GM19043 (cell line): Measurements from ENCODE around the gene TMC8.
"Not testable (repeated sequence)": the region's sequence is repeated elsewhere in the genome, so short reads cannot be mapped to it uniquely, and the experiment has no call there.

Experiments
- ATAC-seq: cut with Tn5 transposase; IDR thresholded peaks from one replicate; pipeline ENCODE4 v1.9.1; 2021; ENCODE audit warnings: low read depth; ENCODE audit not compliant: unreplicated experiment

Gene TMC8

DNA sequence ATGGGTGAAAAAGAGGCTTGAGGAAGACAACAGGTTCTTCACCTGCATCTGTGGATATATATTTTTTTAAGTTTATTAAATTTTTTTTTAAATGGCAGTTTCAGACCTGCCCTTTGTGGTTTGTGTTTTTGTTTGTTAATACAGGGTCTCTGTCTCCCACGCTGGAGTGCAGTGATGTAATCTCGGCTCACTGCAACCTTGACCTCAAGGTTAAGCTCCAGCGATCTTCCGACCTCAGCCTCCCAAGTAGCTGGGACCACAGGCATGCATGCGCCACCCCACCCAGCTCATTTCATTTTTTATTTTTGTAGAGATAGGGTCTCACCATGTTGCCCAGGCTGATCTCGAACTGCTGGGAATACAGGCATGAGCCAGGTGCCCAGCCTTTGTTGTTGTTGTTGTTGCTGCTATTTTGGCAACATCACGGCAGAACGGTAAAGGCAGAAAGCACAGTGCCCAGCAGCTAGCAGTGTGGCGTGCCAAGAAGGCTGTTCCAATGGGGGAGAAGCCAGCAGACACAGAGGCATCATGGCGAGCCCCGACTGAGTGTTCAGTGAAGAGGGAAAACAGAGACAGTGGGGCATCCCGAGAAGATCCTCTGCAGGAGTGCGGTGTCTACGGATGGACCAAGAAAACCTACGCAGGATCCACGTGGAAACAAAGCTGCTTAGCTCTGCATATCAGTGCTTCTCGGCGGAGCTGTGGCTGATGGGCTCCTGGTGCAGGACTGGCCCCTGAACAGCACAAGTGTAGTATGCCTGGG lies 21.7 kb upstream of the TMC8 start:
- ATAC-seq: no peak

DNA sequence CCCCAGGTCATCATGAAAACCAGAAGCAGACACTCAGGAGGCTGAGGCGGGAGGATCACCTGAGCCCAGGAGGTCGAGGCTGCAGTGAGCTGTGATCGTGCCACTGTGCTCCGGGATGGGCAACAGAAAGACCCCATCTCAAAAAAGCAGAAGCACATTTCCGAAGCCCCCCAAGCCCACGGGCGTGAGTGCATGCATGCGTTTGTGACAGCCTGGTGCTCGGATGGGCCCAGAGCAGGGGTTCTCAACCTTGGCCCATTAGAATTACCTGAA lies 21.1 kb upstream of the TMC8 start:
- ATAC-seq: no peak

DNA sequence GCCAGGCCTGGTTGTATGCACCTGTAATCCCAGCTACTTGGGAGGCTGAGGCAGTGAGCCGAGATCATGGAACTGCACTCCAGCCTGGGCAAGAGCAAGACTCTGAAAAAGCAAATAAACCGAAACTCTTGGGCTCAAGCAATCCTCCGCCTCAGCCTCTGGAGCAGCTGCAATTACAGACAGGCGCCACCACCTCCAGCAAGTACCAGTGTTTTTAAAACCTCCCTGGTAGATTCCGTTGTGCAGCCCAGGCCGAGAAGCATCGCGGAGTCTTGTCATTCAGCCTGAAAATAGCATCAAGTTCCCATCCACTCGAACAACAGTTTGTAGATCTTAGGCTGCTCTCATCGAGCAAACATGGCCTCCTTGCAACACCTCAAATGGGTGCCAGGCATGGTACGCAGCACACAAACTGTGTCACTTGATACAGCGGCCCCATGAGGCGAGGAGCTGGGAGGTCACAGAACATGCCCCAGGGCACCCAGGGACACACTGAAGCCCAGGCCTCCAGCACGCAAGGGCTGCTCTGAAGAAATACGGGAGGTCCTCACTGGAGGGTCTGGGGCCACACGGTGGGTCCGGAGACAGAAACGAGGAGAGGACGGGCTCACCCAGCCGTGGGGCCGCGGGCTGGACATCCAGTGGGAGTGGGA lies 20.1 kb upstream of the TMC8 start:
- ATAC-seq: no peak

DNA sequence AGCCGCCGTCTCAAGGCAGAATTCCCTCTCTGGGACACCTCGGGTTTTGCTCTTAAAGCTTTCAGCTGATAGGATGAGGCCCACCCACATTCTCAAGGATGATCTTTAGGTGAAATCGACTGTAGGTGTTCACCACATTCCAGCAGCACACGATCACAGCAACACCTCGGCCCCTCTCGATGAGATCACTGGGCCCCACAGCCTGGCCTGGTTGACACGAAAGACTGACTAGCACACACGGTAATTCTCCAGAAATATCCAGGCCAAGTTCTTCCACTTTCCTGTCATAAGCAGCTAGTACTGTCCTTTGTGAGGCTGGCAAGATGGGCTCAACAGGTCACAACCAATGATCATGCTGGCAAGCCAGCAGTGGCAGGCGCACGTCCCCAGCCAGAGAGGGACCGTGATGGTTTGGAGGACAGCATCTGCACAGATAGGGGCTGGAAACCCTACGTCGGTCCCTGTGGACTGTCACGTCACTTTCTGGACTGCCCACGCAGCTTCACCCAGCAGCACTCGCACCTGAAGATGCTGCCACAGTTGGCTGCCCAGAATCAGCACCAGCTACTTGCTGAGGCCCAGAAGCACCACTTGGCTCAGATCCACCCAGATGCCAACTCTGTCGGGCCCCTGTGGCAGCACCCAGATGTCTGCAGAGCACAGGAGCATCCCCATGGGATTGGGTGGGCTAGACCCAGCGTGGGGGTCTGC lies 19.4 kb upstream of the TMC8 start:
- no peak for ATAC-seq

DNA sequence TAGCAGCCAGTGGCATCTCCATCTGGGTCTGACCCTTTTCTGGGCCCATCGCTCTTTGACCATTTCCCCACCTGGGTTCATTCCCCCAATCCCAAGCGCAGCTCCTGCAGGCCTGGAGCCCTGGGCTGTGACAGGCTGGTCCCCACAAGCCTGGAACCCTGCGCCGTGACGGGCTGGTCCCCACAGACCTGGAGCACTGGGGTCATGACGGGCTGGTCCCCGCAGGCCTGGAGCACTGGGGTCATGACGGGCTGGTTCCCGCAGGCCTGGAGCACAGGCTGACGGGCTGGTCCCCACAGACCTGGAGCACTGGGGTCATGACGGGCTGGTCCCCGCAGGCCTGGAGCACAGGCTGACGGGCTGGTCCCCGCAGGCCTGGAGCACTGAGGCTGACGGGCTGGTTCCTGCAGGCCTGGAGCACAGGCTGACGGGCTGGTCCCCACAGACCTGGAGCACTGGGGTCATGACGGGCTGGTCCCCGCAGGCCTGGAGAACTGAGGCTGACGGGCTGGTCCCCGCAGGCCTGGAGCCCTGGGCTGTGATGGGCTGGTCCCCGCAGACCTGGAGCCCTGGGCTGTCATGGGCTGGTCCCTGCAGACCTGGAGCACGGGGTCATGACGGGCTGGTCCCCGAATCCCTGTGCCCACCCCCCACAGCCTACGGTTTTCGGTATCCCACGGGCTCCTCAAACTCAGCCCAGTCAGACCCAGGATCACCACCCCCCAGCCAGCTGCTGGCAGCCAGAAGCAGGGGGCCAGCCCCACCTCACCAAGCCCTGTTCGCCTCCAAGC lies 18.6 kb upstream of the TMC8 start:
- no peak for ATAC-seq

DNA sequence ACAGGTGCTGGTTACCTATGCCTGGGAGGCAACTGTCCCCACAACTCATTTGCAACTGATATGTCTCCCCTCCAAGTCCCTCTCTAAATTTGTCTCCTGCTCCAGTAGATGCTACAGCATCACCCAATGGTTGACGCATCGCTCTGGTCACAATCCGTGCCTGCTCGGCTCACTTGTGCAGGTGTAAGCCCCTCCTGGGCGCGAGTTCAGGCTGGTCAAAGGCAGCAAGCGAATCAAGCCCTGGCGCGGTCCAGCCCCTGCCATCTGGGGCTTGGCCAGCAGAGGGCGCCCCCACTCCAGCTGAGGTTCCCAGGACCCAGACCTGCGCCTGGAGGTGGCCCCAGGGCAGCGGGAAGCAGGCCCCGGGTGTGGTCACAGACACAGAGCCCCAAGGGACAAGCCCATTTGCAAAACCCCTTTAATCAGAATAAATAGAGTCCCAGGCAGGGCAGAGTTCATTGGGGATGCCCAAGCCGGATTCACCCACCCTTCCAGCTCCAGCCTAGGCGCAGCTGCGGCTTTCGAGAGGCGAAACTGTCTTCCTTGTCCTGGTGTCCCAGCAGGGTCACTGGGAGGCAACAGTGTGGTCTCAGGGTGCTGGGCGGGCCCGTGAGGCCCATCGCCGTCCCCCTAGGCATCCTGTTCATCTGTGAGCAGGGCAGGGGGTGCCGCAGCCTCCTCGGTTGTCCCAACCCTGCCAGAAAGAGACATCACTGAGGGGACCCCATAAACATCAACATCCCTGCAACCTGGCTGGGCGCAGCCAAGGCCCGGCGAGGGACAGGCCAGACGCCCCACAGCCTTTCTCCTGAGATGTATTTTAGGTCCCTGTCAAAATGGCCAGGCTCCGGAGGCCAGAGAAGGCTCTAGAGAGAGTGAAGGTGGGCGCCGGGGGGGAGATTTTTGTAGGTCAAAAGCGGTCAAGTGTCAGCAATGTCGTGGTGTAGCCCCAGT lies 17.8 kb upstream of the TMC8 start:
- ATAC-seq: no peak

DNA sequence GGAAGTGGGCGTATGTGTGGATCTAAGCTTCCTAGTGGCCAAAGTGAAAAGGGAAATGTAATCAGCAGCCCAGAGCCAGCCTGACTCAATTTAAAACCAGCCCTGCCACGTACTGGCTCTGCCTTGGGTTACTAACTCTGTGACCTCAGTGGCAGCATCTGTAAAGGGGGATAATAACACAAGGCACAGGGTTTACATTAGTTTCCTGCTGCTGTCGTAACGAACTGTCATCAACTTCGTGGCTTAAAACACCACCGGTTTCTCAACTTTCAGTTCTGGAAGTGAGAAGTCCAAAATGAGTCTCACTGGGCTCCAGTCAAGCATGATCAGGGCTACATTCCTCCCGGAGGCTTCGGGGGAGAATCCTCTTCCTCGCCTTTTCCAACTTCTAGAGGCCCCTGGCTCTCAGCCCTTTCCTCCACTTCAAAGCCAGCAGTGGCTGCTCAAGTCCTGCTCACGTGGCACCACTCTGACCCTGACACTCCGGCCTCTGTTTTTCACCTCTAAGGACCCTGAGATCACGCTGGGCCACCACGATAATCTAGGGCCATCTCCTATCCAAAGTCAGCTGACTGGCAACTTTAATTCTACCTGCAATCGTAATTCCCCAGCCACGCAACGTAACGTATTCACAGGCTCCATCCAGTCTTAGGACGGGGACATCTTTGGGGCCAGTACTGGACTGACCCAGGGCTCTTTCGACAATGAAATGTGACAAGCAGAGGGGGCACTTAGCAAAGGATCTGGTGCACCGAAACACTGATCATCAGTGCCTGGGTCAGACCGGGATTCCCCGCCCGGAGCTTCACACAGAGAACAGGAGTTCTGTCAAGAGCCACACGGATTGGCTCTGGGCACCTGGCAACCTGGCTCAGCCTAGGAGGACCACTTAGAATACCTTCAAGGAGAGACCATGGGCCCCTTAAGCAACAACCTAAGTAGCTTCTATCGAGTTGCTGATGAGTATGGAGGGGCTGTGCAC lies 16.5 kb upstream of the TMC8 start:
- ATAC-seq: no peak

DNA sequence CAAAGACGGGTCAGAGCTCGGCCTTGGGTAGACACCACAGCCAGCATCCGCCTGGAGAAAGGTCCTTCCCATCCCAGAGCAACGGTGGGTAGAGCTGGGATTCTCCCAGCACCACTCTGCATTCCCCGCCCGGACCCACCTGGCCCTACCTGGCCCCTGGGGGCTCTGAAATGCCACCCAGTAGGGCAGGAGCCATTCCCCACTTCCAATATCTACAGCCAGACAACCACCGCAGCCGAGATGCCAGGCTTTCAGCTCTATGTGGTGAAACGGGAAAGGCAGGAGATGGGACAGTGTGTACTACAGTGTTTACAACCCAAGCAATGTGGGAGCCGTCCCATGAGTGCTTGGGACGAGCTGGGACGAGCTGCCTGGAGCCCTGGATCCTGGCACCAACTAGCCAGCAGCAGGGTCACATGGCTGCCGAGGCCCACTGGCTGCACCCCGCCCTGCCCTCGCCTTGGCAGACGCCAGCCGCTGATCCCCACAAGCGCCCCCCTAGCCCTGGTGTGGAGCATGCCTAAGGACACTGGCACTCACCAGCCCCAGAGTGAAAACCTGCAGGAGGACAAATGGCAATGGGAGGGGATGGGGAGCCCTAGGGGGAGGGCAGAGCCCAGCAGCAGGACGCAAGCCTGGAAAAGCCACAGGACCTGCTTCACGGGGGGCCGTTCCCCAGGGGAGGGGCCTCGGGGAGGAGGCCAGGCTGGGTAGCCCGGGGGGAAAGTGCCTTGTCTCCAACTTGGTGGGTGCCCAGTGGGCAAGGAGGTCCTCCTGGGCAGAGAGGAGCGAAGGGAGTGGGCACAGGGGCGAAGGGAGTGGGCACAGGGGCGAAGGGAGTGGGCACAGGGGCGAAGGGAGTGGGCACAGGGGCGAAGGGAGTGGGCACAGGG lies 15.5 kb upstream of the TMC8 start:
- ATAC-seq: no peak

DNA sequence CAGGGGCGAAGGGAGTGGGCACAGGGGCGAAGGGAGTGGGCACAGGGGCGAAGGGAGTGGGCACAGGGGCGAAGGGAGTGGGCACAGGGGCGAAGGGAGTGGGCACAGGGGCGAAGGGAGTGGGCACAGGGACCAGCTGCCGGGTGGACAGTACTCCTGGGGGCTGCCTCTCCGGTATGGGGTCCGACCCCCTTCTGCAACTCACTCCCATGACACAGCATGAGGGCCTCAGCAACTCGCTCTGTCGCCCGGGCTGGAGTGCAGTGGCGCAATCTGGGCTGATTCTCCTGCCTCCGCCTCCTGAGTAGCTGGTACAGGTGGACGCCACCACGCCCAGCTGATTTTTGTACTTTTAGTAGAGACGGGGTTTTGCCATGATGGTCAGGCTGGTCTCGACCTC lies 14.8 kb upstream of the TMC8 start:
- not testable (repeated sequence) for ATAC-seq

DNA sequence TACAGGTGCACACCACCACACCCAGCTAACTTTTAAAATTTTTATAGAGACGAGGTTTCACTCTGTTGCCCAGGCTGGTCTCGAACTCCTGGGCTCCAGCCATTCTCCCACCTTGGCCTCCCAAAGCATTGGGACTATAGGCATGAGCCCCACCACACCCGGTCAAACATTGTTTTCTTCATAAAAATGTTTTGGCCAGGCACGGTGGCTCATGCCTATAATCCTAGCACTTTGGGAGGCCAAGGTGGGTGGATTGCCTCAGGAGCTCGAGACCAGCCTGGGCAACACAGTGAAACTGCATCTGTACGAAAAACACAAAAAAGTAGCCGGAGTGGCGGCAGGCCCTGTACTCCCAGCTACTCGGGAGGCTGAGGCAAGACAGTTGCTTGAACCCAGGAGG lies 14.2 kb upstream of the TMC8 start:
- no peak for ATAC-seq

DNA sequence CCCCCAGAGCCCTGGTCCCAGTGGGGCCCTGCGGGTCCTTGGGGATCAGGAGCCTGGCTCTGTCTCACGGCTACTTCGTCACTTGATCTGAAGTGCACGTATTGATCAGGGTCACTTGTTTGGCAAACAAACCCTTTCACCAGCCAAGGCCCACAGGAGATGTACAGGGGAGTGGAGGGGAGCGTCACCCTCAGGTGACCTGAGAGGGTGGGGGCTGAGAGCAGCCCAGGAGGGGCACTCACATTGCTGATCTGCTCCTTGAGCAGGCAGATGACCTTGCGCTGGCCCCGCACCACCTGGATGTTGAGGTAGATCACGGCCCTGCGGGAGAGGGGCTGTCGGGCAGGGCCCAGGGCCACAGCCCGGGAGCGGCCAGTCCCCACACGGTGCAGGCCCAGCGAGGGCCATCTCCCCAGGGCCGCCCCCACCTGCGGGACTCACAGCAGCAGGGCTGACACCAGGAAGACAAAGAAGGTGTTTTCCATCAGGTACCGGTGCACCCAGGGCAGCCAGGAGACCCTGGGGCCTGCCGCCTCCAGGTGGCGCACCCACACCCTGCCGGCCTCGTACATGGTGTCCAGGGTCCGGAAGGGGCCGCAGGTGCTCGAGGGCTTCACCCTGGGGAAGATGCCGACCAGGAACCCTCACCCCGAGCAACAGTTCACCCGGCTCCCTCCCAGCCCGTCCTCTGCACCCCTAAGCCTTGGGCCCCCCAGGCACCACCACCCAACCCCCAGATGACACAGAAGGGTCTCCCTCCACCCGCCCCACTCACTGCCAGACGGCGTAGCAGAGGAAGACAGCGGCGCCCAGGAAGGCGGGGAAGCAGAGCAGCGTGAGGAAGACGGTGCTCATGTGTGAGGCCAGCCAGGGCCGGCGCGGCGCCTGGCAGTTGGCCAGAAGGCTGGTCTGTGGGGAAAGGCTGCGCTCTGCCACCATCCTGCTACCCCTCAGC lies 13.3 kb upstream of the TMC8 start:
- ATAC-seq: no peak

DNA sequence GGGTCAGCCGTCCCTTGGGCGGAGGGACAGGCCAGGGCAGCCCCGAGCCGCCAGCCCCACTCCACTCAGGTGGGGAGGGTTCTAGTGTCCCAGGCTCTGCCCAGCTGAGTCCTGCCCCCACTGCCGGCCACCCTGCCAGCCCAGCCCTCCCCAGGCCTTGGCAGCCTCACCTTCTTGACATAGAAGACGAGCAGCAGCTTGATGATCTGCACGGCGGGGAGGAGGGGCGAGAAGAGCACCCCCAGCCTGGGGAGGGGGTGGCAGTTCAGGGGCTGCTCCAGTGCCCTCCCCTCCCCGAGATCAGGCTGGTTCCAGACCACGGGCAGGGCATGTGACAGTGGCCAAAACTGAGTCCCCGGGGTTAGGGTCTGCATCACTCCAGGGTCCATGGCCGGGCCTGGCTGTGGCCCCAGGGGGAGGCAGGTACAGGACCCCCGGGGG lies 11.8 kb upstream of the TMC8 start:
- ATAC-seq: no peak

DNA sequence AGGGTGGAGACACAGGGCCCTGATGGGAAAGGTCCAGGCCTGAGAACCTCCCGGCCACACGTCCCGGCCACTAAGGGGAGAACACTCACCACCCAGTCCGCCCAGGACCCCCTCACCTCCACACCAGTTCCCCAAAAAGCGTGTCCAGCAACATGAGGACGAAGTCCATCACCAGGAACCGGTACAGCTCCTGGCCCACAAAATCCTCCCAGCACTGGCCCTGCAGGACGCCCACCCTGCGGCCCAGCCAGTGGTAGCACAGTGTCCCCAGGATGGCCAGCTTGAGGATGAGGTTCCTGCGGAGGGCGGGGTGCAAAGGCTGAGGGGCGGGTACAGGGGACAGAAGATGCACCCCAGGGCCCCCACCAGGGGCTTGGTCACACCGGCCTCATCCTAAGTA lies 10.0 kb upstream of the TMC8 start:
- no peak for ATAC-seq

DNA sequence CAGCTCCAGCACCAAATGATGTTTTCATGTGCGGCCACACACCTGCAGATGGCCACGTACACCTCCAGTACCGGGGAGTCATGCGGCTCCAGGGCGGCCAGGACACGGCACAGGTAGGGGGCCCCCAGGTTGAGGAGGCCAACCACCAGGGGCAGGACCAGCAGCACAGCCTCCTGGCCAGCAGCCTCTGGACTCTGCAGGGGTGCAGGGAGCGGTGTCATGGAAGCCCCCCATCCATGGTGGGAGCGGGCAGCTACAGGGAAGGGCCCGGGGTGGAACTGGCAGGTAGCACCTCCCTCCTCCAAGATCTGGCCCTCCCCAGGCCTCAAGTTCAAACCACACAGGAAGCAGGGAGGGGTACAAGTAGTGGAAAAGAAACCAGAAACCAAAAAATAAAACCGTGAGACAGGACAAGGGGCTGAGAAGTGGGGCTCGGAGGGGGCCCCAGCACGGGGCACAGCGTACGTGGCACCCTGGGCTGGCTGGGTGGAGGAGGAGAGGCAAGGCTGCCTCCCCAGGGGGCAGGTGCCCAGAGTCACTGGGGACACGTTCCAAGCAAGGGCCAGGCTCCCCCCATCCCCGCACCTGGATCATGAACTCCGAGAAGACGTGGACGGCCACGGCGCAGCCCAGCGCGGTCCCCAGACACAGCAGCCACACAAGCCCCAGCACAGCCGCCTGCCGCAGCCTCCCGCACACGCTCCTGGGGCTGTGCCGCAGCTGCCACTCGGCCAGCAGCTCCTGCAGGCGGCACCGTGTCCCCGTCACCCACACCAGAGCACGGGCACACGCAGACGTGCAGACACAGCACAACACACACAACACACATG lies 9.4 kb upstream of the TMC8 start:
- ATAC-seq: no peak

DNA sequence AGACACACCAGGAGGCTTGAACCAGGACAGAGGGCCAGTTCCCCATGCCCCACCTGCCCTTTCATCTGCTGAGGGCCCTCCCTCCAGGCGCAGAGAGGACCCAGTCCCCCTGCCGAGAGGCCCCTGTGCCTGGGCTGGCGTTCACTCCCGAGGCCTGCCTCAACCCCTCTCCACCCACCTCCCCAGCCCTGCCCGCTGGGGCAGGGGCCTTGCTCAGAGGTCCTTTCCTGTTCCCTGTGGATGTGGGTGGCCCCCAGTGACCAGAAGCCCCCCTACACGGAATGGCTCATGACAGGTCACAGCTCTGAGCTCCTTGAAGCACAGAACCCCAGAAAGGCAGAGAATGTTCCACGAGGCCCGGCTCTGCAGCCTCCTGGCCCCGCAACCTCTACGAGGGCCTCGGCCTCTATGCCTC lies 8.8 kb upstream of the TMC8 start:
- no peak for ATAC-seq
